ENCODE results near the gene SNX30.

DNA sequence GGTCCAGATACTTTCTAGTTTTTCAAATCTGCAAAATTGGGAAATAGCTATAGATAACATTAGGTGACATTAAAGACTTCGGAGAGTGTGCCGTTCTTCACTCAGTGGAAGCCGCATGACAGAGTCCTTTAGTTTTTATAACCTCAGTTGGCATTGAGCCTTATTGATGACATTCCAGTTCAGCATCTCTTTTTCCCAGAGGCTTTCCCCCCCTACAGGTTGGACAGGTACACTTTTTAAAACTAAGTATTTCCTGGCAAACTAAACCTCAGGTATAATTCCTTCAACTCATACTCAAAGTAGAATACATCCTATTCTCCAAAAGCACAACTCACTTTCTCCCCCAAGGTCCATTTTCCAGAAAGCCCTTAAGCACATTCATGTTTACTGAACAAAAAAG lies 81.4 kb downstream of the SNX30 start:
- TF ChIP-seq CTCF (IDR thresholded peaks at IDR 0.05) (no peak), POLR2AphosphoS5 (IDR thresholded peaks at IDR 0.05; ENCODE audit: insufficient read depth in 1 of 2, low read depth in 1 of 2) (no peak), POLR2A (IDR thresholded peaks at IDR 0.05) (no peak)

Measured in vagina (tissue), 2 donors.